A673 (cell line): ENCODE data around the gene HSF2BP.

Experiments used
- EZH2 ChIP-seq: fragments of 200-600 bp; sonication (generic); IDR thresholded peaks from 2 replicates; pipeline ENCODE4 v1.6.1; 2017; ENCODE audit warnings: borderline replicate concordance, low read depth, mild to moderate bottlenecking, mixed read lengths, antibody characterized with exemption, low read length; ENCODE audit not compliant: poor library complexity, severe bottlenecking
- TF ChIP-seq, protein P1 (sequence below): fragments of 300-800, 200-600 bp; sonication (generic); conservative IDR thresholded peaks from 2 replicates; pipeline ENCODE4 v1.5.1; 2017; ENCODE audit warnings: low read depth, mild to moderate bottlenecking, antibody characterized with exemption, low read length, moderate library complexity, mixed read lengths

DNA sequence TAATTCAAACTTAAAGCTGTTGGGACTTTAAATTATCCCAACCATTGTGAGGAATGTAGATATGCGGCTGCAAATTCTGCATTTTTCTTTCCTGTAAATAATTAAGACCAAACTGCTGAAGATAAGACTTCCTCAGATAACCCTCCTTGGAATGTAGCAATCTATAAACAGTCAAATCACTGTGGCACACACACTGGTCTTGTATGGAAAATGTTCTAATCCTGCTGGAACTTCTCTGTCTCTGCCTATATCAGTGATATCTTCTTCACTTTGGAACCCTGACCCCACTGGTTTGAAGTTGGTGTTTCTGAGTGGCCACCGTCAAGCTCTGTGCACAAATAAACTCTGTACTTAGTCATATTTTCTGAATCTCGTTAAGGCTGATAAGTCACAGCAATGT lies 32.9 kb downstream of the HSF2BP start:
- TF ChIP-seq, protein P1, sequence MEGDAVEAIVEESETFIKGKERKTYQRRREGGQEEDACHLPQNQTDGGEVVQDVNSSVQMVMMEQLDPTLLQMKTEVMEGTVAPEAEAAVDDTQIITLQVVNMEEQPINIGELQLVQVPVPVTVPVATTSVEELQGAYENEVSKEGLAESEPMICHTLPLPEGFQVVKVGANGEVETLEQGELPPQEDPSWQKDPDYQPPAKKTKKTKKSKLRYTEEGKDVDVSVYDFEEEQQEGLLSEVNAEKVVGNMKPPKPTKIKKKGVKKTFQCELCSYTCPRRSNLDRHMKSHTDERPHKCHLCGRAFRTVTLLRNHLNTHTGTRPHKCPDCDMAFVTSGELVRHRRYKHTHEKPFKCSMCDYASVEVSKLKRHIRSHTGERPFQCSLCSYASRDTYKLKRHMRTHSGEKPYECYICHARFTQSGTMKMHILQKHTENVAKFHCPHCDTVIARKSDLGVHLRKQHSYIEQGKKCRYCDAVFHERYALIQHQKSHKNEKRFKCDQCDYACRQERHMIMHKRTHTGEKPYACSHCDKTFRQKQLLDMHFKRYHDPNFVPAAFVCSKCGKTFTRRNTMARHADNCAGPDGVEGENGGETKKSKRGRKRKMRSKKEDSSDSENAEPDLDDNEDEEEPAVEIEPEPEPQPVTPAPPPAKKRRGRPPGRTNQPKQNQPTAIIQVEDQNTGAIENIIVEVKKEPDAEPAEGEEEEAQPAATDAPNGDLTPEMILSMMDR, result no peak
- TF ChIP-seq EZH2, result no peak
